A375 (cell line): ENCODE measurements around the gene CHCHD3. TPM values are rescaled to one million over a fixed set of nuclear protein-coding genes. Genes with fewer than 3 reads are reported as not detected.

Source experiments
- small RNA-seq: library from RNA; depleted of rRNA; stranded (forward); fragments of <200 nt; gene quantifications from one replicate; pipeline ENCODE3, GENCODE V24; 2014
- total RNA-seq: library from RNA; depleted of rRNA; stranded (reverse); fragments of >200 nt; shearing (Covaris generic); gene quantifications from 2 replicates; pipeline ENCODE4 v1.2.3, GENCODE V29; 2014; rRNA removed

The CHCHD3 gene
- 169 and 187 TPM in 2 replicates for total RNA-seq

GRCh38 chr7:133081599-133082389 is at the start of gene CHCHD3:
Gene CHCHD3, minus strand, starts transcription at chr7:133082090. Its CDS starts 153 bp downstream, at chr7:133081937.

Small RNA genes within 50 kb of the gene (small RNA-seq; reads per million reads assigned to genes)
- 0.29 reads per million for gene RF00218
- not detected for gene RNU6-92P

Other genes with a start within 250 kb of the CHCHD3 start
- gene EXOC4, start 171.0 kb upstream of the CHCHD3 start, total RNA-seq = 58.1 and 77.3 TPM in 2 replicates